Stimulated activated CD4-positive, alpha-beta T cell treated with anti-CD3 and anti-CD28 coated beads, Interleukin-2, amount 100 ng/mL, for 24 hours (primary cell): Measurements from ENCODE around the gene ARMH4.

Source experiments
- DNase-seq, 2 donors: peaks; one replicate each; pipeline ENCODE4 v3.0.0-alpha.2; 2020

ARMH4 gene, protein sequence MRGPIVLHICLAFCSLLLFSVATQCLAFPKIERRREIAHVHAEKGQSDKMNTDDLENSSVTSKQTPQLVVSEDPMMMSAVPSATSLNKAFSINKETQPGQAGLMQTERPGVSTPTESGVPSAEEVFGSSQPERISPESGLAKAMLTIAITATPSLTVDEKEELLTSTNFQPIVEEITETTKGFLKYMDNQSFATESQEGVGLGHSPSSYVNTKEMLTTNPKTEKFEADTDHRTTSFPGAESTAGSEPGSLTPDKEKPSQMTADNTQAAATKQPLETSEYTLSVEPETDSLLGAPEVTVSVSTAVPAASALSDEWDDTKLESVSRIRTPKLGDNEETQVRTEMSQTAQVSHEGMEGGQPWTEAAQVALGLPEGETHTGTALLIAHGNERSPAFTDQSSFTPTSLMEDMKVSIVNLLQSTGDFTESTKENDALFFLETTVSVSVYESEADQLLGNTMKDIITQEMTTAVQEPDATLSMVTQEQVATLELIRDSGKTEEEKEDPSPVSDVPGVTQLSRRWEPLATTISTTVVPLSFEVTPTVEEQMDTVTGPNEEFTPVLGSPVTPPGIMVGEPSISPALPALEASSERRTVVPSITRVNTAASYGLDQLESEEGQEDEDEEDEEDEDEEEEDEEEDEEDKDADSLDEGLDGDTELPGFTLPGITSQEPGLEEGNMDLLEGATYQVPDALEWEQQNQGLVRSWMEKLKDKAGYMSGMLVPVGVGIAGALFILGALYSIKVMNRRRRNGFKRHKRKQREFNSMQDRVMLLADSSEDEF

DNA sequence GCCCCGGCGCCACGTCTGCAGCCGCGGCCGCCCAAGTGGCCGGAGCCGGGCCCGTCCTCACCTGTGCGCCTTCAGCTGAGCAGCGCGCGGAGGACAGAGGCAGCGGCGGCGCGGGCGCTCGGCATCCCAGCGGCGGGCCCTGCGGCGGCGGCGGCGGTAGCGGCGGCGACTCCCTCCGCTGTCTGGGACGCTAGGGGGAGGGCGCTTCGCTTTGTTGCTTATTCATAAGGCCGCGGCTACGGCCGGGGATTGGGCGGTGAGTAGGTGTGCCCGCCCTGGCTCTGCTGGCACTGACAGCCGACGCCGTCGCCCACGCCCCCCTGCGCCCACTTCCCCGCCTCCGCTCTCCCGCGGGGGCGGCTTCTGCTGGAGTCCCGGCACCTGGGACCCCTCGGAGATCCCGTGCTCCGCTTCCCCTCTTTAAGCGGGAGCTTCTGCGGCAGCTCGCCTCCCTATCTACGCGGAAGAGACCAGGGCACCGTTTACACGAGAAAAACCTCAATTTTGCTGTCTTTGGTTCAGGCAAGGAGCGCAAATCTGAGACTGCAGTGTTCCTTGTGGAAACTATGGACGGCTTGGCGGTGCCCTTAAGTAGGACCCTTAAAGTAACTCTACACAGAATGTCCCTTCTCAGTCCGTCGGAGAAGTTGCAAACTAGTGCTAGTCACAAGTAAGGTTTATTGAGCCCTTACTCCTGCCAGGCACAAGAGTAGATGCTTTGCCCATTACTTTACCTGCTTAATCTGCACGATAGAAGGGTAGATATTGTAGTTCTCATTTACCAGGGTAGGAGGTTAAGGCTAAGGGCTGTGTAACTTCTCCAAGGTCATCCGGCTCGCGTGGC is at the start of gene ARMH4:
ARMH4 (minus strand) TSS at position 200 of the 844 bp plus-strand sequence. CDS start 12,855 bp downstream, outside the sequence.
- peak; percentile 52 to 75 for DNase-seq

DNA sequence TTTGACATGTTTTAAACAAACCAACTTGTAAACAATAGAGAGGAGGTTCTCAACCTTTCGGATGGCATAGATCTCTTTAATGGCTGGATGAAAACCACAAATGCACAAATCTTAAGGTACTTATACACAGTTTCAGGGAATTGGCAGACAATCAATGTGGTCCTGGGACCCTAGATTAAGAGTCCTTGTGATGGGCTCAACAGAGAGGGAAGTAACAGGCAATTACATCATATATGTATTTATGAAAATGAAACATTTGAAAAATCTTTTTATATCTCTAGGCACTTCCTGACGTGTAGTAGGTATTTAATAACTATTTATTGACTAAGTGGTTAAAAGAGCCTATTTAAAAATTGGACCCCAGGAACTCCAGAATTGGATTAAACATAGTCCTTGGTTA is 48.8 kb upstream of the ARMH4 start:
- DNase-seq, result no peak

DNA sequence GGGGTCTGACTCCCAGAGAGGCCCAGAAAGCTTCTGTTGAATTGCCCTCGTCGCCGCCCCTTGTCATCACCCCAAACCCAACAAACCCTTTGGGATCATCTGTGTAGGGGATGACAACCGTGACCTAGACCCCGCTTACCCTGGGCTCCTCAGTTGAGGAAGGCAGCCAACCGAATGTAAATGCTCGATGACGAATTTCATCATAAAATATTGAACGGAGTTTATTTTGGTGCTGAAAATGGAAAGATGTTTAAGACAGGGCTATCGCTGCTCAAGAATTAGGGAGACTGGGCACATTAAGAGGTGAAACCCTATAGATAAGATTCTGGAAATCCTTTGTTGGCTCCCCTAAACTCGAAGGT is 48.4 kb upstream of the ARMH4 start:
- no peak for DNase-seq

- DNase-seq, result peak; percentile 90 to 92
These were observed 47.9 kb upstream of the ARMH4 start, which contains the start of gene ACTR10 for GRCh38 chr14:58199726-58200479. ACTR10 (plus strand) TSS chr14:58200149; CDS start chr14:58200218, 69 bp downstream.

- DNase-seq, result no peak
These were observed 46.1 kb upstream of the ARMH4 start for GRCh38 chr14:58198086-58198485.

DNA sequence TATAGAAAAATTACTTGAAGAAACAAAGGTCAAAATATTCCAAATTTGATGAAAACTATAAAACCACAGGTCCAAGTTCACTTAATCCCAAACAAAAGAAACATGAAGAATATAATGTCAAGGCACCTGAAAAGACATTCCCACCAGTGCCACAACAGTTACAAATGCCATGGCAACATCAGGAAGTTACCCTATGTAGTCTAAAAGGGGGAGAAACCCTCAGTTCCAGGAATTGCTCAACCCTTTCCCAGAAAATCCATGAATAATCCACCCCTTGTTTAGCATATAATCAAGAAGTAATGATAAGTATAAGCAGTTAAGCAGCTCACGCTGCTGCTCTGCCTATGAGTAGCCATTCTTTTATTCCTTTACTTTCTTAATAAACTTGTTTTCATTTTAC is 44.2 kb upstream of the ARMH4 start:
- DNase-seq, result no peak

- DNase-seq, result no peak
These were observed 41.5 kb upstream of the ARMH4 start for GRCh38 chr14:58193542-58193941.

DNA sequence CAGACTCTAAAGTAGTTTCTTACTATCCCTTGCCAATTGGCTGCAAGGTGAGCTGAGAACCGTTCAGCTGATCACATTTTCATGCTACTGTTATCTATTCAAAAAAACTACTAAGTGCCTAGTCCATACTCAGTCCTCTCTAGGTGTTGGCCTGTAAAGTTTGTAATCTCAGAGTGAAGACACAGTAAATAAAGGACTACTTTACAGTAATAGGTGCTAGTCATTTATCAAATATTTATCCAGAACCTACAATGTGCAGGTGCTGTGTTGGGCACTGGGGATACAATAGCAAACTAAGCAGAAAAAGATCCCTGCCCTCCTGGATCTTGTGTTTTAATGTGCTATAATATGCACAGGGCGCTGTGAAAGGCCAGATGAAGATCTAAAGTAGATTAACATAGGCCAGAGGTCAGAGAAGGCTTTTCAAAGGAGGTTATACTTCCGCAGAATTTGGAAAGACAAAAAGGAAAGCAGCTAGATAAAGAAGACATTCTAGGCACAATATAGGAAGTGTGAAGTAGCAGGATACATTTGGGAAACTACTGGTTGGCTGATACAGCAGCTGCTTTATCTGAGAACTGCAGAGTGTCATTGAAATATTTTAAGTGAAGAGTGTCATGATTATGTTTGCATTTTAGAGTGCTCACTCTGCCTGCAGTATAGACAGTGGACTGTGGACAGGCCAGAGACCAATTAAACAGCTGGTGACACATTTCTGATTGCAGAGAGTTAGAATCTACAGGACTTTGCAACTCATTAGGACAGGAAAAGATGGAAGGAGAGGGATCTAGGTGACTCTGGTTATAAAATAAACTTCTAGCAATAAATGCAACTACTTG is 40.0 kb upstream of the ARMH4 start:
- no peak for DNase-seq

- DNase-seq, result no peak
These were observed 37.2 kb upstream of the ARMH4 start for GRCh38 chr14:58189176-58189575.

- DNase-seq, result no peak
These were observed 25.1 kb upstream of the ARMH4 start for GRCh38 chr14:58177125-58177524.

- peak; percentile 49 to 53 for DNase-seq
These were observed 19.1 kb upstream of the ARMH4 start for GRCh38 chr14:58171090-58171489.

GRCh38 chr14:58167891-58168290 is 15.9 kb upstream of the ARMH4 start:
- no peak for DNase-seq

- no peak for DNase-seq
These were observed 15.0 kb upstream of the ARMH4 start for GRCh38 chr14:58167057-58167456.

DNA sequence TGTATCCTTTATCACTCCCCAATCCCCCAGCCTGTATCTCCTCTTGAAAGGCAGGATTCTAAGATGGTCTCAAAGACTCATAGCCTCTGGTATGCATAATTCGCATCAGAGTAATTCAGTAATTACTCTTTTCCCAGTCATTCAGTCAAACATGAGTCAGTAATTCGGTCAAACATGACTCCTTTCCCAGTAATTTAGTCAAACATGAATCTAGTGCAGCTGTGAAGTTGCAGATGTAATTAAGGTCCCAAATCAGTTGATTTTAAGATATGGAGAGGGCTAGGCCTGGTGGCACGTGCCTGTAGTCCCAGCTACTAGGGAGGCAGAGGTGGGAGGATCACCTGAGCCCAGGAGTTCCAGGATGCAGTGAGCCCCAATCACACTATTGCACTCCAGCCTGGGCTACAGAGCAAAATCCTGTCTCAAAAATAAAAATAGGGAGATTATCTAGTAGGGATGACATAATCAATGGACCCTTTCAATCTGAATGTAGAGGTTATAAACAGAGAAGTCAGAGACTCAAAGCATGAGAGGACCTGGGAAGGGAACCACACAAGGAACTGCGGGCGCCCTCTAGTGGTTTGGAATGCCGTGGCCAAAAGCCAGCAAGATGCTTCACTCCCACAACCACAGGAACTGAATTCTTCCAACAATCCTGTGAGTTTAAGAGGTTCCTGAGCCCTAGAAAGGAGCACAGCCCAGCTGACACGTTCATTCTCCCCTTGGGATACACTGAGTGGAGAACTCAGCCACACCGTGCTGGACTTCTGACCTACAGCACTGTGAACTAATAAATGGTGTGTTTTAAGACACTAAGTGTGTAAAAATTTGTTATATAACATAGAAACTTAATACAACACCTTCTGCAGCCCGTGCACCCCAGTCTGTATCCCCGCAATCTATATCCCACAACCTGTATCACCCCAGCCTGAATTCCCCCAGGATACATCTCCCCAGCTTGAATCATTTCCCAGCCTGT is 14.3 kb upstream of the ARMH4 start:
- DNase-seq, result peak; percentile 84 to 86

DNA sequence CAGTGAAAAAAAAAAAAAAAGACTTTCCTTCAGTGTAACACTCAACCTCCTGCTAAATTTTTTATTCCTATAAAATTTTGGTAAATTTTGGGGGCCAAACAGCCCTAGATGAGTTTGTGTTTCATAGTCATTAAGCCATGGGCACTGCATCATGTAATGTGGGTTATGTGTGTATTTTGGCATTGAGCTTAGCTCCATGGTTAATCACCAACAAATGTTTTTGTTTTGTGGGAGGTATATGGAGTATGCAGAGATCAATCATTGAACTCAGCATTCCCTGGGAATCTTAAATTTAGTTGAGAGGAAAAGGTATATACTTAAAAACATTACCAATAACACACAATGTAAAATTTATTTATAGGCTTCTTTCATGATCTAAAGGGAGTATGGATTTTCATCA is 8.5 kb upstream of the ARMH4 start:
- no peak for DNase-seq

DNA sequence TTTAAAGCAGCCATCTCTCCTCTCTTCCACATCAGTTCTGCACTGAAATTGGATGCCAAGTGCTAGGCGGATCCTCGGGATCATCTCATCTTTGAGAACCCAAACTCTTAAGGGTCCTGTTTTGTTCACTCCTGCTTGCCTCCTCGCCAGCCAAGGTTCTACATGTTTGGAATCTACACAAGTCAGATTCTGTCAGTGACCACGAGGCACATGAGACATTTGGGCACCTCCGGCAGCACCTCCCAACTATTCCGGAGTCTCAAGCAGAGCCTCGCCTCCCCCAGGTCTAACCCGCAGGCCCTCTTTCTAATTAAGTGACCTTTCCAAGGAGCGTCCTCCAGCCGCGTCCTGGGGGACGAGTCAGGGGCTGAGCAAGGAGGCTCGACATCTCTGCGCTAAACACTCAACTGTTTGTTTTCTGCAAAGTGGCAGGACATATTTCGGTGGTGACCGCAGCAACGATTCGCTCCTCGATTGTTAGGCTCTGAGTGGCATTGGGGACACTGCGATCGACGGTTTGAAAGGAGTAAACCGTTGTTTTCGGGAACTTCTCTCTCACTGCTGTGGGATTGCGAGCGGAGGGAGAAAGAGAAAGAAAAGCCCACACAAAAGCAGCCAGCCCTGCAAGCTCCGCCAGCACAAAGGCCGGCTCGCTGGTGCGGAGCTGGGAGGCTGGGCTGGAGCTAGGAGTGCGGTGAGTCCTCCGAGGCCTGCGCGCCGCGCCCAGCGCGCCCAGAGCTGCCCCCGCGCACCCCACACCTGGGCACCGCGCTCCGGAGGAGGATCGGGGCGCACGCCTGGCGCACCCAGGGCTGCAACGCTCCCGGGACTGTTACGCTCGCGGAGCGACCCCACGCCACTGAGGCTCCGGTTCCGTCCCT is 640 bp downstream of the ARMH4 start:
- peak in 1 of 2 donors; percentile 27 for DNase-seq

DNA sequence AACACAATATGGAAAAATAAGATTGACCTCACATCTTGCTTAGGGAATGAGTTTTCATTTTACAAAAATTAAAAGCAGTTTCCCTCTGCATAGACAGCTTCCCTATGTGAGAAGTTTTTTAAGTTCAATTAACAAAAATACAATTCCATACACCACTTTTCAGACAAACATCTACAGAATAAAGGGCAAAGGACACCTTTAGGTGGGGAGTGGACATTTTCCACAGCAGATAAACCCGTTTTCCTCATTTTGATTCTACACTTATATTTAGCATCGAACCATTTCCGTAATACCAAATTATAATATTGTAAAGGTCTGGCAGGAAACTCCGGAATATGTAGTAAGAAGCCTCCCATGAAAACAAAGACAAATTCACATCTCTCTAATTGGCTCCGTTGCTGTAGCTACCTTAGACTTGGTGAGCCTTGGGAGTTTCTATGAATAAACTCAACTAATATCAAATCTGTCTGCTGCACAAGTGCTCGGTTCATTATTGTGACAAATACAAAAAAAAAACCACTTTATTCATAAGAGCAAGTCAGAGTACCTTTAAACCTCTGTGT is 1.7 kb downstream of the ARMH4 start:
- no peak for DNase-seq

- DNase-seq, result no peak
These were observed 2.8 kb downstream of the ARMH4 start for GRCh38 chr14:58149196-58149595.

- no peak for DNase-seq
These were observed 5.6 kb downstream of the ARMH4 start for GRCh38 chr14:58146399-58146798.
